Memory B cell (primary cell): Measurements from ENCODE around the gene PTGER4.
"Not testable (repeated sequence)": the region's sequence is repeated elsewhere in the genome, so short reads cannot be mapped to it uniquely, and the experiment has no call there.

Experiments
- ATAC-seq: fragments of 150-1000 bp; cut with Tn5 transposase; 2 replicates; pipeline ENCODE4 v1.10.0; 2021; ENCODE audit warnings: low read depth, mild to moderate bottlenecking, moderate library complexity
- DNase-seq, 2 donors: peaks; one replicate each; pipeline ENCODE4 v3.0.0; 2022; ENCODE audit warnings: low spot score in 2 of 2
- H3K27ac Mint-ChIP-seq: one replicate; pipeline ENCODE4 v1.8.0; 2022; ENCODE audit warnings: mild to moderate bottlenecking, moderate library complexity, mixed read lengths
- H3K27me3 Mint-ChIP-seq: one replicate; pipeline ENCODE4 v1.8.0; 2022; ENCODE audit warnings: mixed read lengths
- H3K36me3 Mint-ChIP-seq: one replicate; pipeline ENCODE4 v1.8.0; 2022; ENCODE audit warnings: mild to moderate bottlenecking, mixed read lengths
- H3K4me1 Mint-ChIP-seq: one replicate; pipeline ENCODE4 v1.8.0; 2022; ENCODE audit warnings: mixed read lengths
- H3K4me3 Mint-ChIP-seq: one replicate; pipeline ENCODE4 v1.8.0; 2022; ENCODE audit warnings: mild to moderate bottlenecking, moderate library complexity, mixed read lengths
- H3K9me3 Mint-ChIP-seq: one replicate; pipeline ENCODE4 v1.8.0; 2022; ENCODE audit warnings: mixed read lengths

PTGER4 gene

GRCh38 chr5:40679913-40680681, at the start of gene PTGER4:
PTGER4 (plus strand) TSS chr5:40679915; CDS start chr5:40680994, 1,079 bp downstream.
- no peaks in the 10 kb centered on the region for H3K27me3 Mint-ChIP-seq
- H3K27ac Mint-ChIP-seq: peak within 1 kb of the TSS; percentile 99
- H3K9me3 Mint-ChIP-seq: no peaks in the 10 kb centered on the region
- ATAC-seq (peak; percentile 5), DNase-seq (peak in 1 of 2 donors; percentile 38)
- peaks cover 42% of the 10 kb centered on the region for H3K4me1 Mint-ChIP-seq
- H3K36me3 Mint-ChIP-seq: peaks cover 2% of the 10 kb centered on the region
- peak within 1 kb of the TSS; percentile 100 for H3K4me3 Mint-ChIP-seq

- no peak for DNase-seq
- no peaks in the 10 kb centered on the region for H3K27me3 Mint-ChIP-seq
- H3K27ac Mint-ChIP-seq: no peak overlapping the region
- H3K36me3 Mint-ChIP-seq: no peaks in the 10 kb centered on the region
- no peaks in the 10 kb centered on the region for H3K9me3 Mint-ChIP-seq
- peaks cover 6% of the 10 kb centered on the region for H3K4me1 Mint-ChIP-seq
- H3K4me3 Mint-ChIP-seq: no peak overlapping the region
- ATAC-seq: peak; percentile 57
Observed at GRCh38 chr5:40630126-40630525, 49.6 kb upstream of the PTGER4 start.

- Mint-ChIP-seq H3K36me3 (no peaks in the 10 kb centered on the region), H3K27ac (no peak overlapping the region), H3K4me3 (no peak overlapping the region), H3K9me3 (peaks cover 2% of the 10 kb centered on the region), H3K4me1 (peaks cover 6% of the 10 kb centered on the region), H3K27me3 (no peaks in the 10 kb centered on the region)
- DNase-seq (no peak), ATAC-seq (no peak)
Observed at GRCh38 chr5:40631236-40631635, 48.5 kb upstream of the PTGER4 start.

GRCh38 chr5:40634154-40634553, 45.6 kb upstream of the PTGER4 start:
- Mint-ChIP-seq H3K27me3 (no peaks in the 10 kb centered on the region), H3K4me3 (no peak overlapping the region), H3K27ac (no peak overlapping the region), H3K4me1 (peaks cover 4% of the 10 kb centered on the region), H3K36me3 (peaks cover 8% of the 10 kb centered on the region), H3K9me3 (peaks cover 13% of the 10 kb centered on the region)
- DNase-seq (no peak), ATAC-seq (no peak)

GRCh38 chr5:40634593-40634992, 45.1 kb upstream of the PTGER4 start:
- Mint-ChIP-seq H3K27ac (no peak overlapping the region), H3K36me3 (peaks cover 8% of the 10 kb centered on the region), H3K4me3 (no peak overlapping the region), H3K27me3 (no peaks in the 10 kb centered on the region), H3K4me1 (peaks cover 4% of the 10 kb centered on the region), H3K9me3 (peaks cover 15% of the 10 kb centered on the region)
- DNase-seq: no peak
- ATAC-seq: no peak

- DNase-seq, H3K27ac Mint-ChIP-seq, H3K36me3 Mint-ChIP-seq, H3K4me1 Mint-ChIP-seq, H3K27me3 Mint-ChIP-seq, H3K4me3 Mint-ChIP-seq, ATAC-seq: not testable (repeated sequence)
- H3K9me3 Mint-ChIP-seq: peaks cover 17% of the 10 kb centered on the region
Observed at GRCh38 chr5:40639531-40639930, 40.2 kb upstream of the PTGER4 start.

- no peaks in the 10 kb centered on the region for H3K9me3 Mint-ChIP-seq
- no peaks in the 10 kb centered on the region for H3K36me3 Mint-ChIP-seq
- no peaks in the 10 kb centered on the region for H3K27me3 Mint-ChIP-seq
- no peak overlapping the region for H3K27ac Mint-ChIP-seq
- no peak overlapping the region for H3K4me3 Mint-ChIP-seq
- H3K4me1 Mint-ChIP-seq: peaks cover 6% of the 10 kb centered on the region
- DNase-seq (no peak), ATAC-seq (no peak)
Observed at GRCh38 chr5:40646266-40646665, 33.4 kb upstream of the PTGER4 start.

GRCh38 chr5:40648150-40648549, 31.6 kb upstream of the PTGER4 start:
- Mint-ChIP-seq H3K27me3 (no peaks in the 10 kb centered on the region), H3K27ac (no peak overlapping the region), H3K36me3 (no peaks in the 10 kb centered on the region), H3K4me3 (no peak overlapping the region), H3K9me3 (no peaks in the 10 kb centered on the region), H3K4me1 (peaks cover 11% of the 10 kb centered on the region)
- DNase-seq (no peak), ATAC-seq (no peak)

GRCh38 chr5:40649463-40650030, 30.2 kb upstream of the PTGER4 start:
- H3K27ac Mint-ChIP-seq: no peak overlapping the region

GRCh38 chr5:40651201-40651600, 28.5 kb upstream of the PTGER4 start:
- no peak for DNase-seq
- Mint-ChIP-seq H3K4me1 (peaks cover 17% of the 10 kb centered on the region), H3K4me3 (no peak overlapping the region), H3K36me3 (no peaks in the 10 kb centered on the region), H3K27ac (no peak overlapping the region), H3K27me3 (no peaks in the 10 kb centered on the region), H3K9me3 (no peaks in the 10 kb centered on the region)
- no peak for ATAC-seq

More at GRCh38 chr5:40649463-40650030, 30.2 kb upstream of the PTGER4 start:
- Mint-ChIP-seq H3K4me3 (no peak overlapping the region), H3K27me3 (no peaks in the 10 kb centered on the region), H3K36me3 (no peaks in the 10 kb centered on the region), H3K4me1 (peaks cover 17% of the 10 kb centered on the region), H3K9me3 (no peaks in the 10 kb centered on the region)
- DNase-seq: no peak
- ATAC-seq: peak; percentile 56

- no peaks in the 10 kb centered on the region for H3K9me3 Mint-ChIP-seq
- ATAC-seq: no peak
- H3K36me3 Mint-ChIP-seq: no peaks in the 10 kb centered on the region
- H3K4me1 Mint-ChIP-seq: peaks cover 17% of the 10 kb centered on the region
- no peak for DNase-seq
- no peaks in the 10 kb centered on the region for H3K27me3 Mint-ChIP-seq
- no peak overlapping the region for H3K4me3 Mint-ChIP-seq
- no peak overlapping the region for H3K27ac Mint-ChIP-seq
Observed at GRCh38 chr5:40652441-40653220, 27.1 kb upstream of the PTGER4 start.

GRCh38 chr5:40653221-40654022, 26.3 kb upstream of the PTGER4 start:
- Mint-ChIP-seq H3K4me1 (peaks cover 17% of the 10 kb centered on the region), H3K27me3 (no peaks in the 10 kb centered on the region), H3K9me3 (no peaks in the 10 kb centered on the region), H3K27ac (no peak overlapping the region), H3K4me3 (no peak overlapping the region), H3K36me3 (no peaks in the 10 kb centered on the region)
- ATAC-seq: no peak
- DNase-seq: no peak

- Mint-ChIP-seq H3K4me1 (peaks cover 17% of the 10 kb centered on the region), H3K27ac (no peak overlapping the region), H3K36me3 (no peaks in the 10 kb centered on the region)
Observed at GRCh38 chr5:40654377-40654991, 25.2 kb upstream of the PTGER4 start.

More at GRCh38 chr5:40654377-40654991, 25.2 kb upstream of the PTGER4 start:
- DNase-seq (no peak), ATAC-seq (no peak)
- Mint-ChIP-seq H3K9me3 (no peaks in the 10 kb centered on the region), H3K4me3 (no peak overlapping the region), H3K27me3 (no peaks in the 10 kb centered on the region)
